GM20000 (cell line): Measurements from ENCODE around the gene ZNF506.
"Not testable (repeated sequence)": the region's sequence is repeated elsewhere in the genome, so short reads cannot be mapped to it uniquely, and the experiment has no call there.

Source experiments
- DNase-seq: peaks from one replicate; pipeline ENCODE4 v3.0.0; 2012; ENCODE audit warnings: low spot score
- TF ChIP-seq, protein P1 (sequence below): IDR thresholded peaks from 2 replicates; pipeline ENCODE4 v1.5.1; 2012; ENCODE audit warnings: mild to moderate bottlenecking, control low read depth; ENCODE audit errors: extremely low read depth, missing control alignments

Gene ZNF506

DNA sequence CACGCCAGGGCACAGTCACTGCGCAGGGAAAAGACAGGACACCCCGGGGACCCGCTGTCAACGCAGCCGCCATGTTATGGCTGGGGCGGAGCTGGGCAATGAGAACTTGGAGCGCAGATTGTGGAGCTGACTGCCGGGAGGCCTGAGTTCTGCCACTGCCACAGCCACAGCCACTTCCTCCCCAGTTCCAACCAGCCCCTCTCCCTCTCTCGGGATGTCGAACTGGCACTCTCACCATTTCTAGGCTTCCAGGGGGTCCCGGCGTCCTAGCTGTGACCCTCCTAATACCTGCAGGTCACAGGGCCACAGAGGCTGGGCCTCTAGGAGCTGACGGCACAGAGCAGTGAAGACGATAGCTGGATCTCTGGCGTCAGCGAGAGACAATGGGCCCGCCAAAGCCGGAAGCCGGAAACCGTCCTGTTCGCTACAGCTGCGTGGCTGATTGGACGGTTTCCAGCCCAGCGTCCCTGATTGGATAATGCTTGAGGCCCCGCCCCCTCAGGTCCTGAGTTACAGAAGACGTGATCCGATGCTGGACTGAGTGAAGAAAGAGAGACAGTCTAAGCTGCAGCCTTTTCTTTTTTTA lies at the start of gene ZNF506:
Gene ZNF506 (minus strand): TSS at position 385 of the 586 bp plus-strand sequence. CDS start 147 bp downstream, at position 238.
- TF ChIP-seq, protein P1, sequence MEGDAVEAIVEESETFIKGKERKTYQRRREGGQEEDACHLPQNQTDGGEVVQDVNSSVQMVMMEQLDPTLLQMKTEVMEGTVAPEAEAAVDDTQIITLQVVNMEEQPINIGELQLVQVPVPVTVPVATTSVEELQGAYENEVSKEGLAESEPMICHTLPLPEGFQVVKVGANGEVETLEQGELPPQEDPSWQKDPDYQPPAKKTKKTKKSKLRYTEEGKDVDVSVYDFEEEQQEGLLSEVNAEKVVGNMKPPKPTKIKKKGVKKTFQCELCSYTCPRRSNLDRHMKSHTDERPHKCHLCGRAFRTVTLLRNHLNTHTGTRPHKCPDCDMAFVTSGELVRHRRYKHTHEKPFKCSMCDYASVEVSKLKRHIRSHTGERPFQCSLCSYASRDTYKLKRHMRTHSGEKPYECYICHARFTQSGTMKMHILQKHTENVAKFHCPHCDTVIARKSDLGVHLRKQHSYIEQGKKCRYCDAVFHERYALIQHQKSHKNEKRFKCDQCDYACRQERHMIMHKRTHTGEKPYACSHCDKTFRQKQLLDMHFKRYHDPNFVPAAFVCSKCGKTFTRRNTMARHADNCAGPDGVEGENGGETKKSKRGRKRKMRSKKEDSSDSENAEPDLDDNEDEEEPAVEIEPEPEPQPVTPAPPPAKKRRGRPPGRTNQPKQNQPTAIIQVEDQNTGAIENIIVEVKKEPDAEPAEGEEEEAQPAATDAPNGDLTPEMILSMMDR: no peak
- peak; percentile 87 for DNase-seq

GRCh38 chr19:19870086-19870485 lies 48.5 kb upstream of the ZNF506 start:
- DNase-seq: not testable (repeated sequence)

DNA sequence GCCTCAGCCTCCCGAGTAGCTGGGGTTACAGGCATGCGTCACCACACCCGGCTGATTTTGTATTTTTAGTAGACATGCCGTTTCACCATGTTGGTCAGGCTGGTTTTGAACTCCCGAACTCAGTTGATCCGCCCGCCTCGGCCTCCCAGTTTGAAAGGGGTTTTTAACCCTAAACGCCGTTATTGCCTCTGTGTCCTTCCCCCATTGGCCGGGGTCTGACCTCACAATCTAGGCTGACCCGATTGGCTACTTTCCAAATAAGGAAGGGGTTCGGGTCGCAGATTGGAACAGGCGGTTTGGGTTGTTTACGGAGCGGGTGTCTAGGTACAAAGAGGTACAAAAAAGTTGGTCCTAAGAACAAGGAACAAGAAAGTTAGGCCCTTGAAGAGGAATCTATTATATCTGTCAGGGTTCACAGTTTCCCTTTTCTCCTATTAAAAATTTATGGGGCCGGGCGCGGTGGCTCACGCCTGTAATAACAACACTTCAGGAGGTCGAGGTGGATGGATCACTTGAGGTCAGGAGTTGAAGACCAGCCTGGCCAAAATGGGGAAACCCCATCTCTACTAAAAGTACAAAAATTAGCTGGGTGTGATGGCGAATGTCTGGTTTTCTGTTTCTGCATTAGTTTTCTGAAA lies 45.2 kb upstream of the ZNF506 start:
- peak; percentile 65 for DNase-seq
- TF ChIP-seq, protein P1: no peak

DNA sequence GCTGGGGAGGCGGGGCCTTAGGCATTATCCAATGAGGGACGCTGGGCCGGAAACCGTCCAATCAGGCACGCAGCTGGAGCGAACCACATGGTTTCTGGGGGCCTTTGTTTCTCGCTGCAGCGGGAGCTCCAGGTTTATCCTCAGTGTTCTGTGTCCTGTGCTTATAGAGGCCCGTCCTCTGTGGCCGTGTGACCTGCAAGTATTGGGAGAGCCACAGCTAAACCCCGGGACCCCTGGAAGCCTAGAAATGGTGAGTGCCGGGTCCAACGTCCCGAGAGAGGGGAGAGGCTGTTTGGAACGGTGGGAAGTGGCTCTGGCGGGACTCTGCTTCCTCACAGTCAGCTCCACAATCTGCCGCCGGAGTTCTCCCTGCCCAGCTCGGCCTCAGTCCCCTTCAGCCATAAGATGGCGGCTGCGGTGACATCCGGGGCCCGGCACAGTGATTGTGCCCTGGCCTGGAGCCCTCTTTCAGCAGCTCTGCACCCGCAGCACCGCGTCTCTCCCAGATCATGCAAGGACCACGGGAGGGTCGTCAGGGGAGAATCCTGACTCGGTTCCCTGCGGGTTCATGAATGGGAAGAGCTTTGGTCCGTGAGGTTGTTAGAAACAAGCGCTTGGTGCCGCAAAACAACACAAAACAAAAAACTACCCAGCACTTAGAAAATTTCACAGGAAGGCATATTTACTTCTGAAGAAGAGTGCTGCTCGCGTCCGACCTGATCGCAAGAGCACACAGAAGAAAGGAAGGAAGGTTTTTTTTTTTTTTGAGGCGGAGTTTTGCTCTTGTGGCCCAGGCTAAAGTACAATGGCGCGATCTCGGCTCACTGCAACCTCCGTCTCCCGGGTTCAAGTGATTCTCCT lies 44.4 kb upstream of the ZNF506 start, which contains the start of gene ZNF253:
Gene ZNF253 (plus strand): TSS at position 133 of the 861 bp plus-strand sequence. CDS start 115 bp downstream, at position 248.
- peak; percentile 91 for DNase-seq
- TF ChIP-seq, protein P1: no peak

DNA sequence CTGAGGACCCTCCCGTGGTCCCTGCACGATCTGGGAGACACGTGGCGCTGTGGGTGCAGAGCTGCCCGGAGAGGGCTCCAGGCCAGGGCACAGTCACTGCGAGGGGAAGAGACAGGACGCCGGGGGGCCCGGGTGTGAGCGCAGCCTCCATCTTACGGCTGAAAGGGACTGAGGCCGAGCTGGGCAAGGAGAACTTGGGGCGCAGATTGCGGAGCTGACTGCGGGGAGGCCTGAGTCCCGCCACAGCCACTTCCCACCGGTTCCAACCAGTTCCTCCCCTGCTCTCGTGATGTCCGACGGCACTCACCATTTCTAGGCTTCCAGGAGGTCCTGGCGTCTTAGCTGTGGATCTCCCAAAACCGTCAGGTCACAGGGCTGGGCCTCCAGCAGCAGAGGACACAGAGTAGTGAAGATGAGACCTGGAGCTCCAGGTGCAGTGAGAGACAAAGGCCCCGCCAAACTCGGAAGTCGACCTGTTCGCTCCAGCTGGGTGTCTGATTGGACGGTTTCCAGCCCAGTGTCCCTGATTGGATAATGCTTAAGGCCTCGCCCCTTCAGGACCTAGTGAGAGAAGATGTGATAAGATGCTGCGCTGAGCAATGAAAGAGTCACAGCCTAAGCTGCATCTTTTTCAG lies 39.3 kb upstream of the ZNF506 start:
- peak; percentile 9 for DNase-seq
- TF ChIP-seq, protein P1: no peak

DNA sequence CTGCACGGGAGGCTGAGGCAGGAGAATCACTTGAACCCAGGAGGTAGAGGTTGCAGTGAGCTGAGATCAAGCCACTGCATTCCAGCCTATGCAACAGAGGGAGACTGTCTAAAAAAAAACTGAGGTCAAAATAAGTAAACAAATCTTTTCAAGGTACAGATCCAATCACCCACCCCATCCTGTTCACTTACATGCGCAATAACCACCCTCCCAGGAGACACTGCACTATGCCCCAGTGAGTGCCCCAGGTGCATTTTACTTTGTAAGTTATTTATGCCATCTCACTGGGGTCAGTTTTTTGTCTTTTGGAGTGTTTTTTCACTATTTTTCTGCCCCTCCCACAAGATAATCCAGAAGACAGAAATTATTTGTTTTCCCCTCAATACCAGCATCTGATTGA lies 37.2 kb upstream of the ZNF506 start:
- DNase-seq: no peak
- TF ChIP-seq, protein P1: no peak

DNA sequence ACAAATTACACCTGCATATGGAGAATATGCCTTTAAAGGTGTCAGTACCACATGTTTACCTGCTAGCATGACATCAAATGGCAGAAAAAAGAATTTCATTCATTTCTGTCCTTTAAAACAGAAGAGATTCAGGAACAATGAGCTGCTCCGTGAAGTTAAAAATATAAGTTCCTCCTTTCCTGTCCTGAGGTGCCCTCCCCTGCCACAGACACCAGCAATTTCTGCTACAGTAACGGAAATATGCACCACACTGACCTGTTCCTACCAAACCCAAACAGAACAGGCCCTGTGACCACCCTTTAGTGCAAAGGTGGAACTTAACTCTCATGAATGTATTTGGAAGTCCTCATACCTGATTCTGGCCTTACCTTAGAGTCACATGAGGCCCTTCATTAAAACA lies 30.2 kb upstream of the ZNF506 start:
- DNase-seq: not testable (repeated sequence)

DNA sequence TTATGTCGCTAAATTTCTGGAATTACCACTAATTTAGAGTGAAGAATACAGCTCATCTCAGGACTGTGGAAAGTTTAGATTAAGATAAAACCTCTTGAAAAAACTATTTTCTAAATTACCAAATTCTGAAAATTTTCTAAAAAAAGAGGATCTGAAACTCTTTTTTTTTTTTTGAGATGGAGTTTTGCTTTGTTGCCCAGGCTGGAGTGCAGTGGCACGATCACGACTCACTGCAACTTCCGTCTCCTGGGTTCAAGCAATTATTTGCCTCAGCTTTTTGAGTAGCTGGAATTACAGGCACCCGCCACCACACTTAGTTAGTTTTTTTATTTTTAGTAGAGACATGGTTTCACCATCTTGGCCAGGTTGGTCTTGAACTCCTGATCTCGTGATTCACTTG lies 27.5 kb upstream of the ZNF506 start:
- DNase-seq: no peak
- TF ChIP-seq, protein P1: no peak
